Measurements from ENCODE around the gene OR10H4.
"Not testable (repeated sequence)": the region's sequence is repeated elsewhere in the genome, so short reads cannot be mapped to it uniquely, and the experiment has no call there.

Gene OR10H4

GRCh38 chr19:15945301-15945700 lies 3.5 kb upstream of the OR10H4 start:
- no peak for DNase-seq

DNA sequence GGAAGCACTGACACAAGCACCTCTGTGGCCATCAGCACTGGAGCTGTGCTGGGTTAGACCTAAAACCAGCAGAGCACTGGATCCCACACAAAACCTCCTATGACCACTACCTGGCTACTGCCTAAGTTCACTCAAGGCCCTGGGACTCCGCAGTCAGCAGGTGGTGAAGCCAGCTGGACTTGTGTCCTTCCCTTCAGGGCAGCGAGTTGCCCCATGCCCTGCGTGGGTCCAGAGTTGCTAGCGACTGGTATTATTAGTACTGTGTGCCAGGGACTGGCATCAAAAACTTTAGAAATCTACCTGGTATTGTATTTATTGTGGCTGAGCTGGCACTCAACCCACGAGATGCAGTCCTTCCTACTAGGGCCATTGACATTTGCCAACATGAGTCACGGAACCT lies 6.0 kb downstream of the OR10H4 start:
- no peak for DNase-seq

DNA sequence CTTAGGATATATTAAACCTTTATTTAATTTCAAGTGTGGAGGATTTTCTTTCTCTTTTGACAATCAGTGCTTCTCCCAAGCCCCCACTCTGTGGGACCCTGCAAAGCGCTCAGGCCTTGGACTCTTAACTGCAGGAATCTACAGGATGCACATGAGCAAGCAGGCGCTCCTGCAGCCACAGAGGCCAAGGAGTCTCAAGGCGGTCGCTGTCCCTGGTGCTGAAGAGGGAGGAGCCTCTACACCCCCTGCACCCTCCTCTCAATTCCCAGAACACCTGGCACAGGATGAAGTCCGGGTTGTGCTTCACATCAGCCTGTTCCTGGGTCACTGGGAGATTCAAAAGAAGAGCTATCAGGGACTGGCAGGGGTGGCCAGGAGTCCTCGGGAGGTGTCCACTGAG lies 13.5 kb downstream of the OR10H4 start:
- no peak for DNase-seq

DNA sequence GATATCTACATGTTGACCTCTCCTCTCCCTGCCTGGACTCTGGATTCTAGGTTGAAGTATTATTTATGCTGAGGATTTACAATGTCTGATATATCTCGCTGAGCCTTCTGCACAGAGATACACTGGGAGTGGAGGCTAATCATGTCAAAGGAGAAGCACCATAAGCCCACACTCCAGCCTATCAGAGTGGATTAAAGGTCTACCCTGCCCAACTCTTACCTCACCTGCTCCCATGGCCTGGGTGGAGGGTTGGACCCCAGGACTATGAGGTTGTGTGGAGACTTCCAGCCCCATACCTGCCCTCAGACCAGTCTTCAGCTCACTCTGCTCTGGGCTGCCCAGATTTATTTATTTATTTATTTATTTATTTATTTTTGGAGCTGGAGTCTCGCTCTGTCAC lies 15.4 kb downstream of the OR10H4 start:
- DNase-seq = no peak

GRCh38 chr19:15971224-15971780 lies 22.5 kb downstream of the OR10H4 start:
- DNase-seq = no peak

- not testable (repeated sequence) for DNase-seq
Observed at GRCh38 chr19:15972043-15972442, 23.2 kb downstream of the OR10H4 start.

- DNase-seq = no peak
Observed at GRCh38 chr19:15974856-15975255, 26.0 kb downstream of the OR10H4 start.

DNA sequence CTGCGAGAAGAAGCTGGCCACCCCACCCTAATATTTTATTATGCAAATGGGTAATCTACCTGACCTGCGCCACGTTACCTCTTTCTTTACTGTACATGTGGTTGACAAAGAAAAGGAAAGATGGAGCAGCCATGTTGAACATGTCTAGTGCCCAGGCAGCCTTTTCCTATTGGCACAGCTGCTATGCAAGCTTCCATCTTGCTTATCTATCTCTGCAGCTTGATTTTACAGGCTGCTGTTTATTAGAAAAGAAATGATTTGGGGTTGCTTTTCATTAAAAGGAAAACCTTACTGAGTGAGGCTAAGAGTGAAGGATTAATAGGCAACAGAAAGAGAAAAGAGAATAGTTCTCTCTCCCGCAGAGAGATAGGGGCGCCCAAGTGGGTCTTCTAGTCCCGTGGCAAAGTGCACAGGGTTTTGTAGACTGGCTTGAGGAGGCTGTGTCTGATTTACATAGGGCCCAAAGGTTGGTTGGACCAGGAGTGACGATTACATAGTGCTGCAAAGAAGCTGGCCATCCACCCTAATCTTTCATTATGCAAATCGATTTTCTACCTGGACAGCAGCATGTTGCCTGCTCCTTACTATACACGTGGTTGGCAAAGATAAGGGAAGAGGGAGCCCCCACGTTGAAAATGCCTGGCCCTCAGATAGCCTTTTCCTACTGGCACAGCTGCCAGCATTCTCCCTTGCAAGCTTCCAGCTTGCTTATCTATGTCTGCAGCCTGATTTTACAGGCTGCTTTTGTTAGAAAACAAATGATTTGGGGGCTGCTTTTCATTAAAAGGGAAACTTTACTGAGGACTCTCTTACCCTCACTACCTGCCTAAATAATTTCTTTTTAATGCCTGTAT lies 28.3 kb downstream of the OR10H4 start:
- DNase-seq = no peak

- DNase-seq = no peak
Observed at GRCh38 chr19:15977690-15978089, 28.9 kb downstream of the OR10H4 start.

GRCh38 chr19:15979293-15979692 lies 30.5 kb downstream of the OR10H4 start:
- DNase-seq = no peak

DNA sequence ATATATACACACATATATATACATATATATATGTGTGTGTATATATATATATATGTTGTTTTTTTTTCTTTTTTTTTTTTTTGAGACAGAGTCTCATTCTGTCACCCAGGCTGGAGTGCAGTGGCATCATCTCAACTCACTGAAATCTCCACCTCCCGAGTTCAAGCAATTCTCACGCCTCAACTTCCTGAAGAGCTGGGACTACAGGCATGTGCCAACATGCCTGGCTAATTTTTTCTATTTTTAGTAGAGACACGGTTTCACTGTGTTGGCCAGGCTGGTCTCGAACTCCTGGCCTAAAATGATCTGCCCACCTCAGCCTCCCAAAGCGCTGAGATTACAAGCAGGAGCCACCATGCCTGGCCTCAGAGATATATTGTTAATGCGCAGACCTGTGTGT lies 37.0 kb downstream of the OR10H4 start:
- DNase-seq = not testable (repeated sequence)

DNA sequence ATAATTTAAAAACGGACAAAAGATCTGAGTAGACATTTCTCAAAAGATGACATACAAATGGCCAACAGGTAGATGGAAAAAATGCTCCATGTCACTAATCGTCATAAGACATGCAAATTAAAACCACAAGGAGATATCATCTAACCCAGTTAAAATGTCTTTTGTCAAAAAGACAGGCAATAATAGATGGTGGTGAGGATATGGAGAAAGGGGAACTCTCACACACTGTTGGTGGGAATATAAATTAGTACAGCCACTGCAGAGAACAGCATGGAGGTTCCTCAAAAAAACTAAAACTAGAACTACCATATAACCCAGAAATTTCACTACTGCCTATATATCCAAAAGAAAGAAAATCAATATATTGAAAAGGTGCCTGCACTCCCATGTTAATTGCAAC lies 37.9 kb downstream of the OR10H4 start:
- no peak for DNase-seq

DNA sequence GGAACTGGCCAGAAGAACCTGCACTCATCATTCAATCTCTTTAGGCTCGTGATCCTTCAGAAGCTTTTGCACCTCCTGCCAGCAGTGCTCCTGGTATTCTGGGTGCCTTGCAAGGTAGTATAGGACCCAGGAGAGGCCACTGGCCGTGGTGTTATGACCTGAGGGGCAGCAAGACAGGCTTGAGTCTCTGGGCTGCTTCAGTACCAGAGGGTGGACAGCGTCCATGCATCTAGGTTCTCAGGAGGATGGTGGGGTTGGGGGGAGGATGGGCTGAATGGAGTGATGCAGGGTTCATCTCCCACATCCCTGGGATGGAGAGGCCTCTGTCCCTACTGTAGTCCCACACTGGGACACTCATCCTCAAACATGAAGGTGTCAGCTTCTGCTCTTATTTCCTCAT lies 41.1 kb downstream of the OR10H4 start:
- no peak for DNase-seq

- DNase-seq = no peak
Observed at GRCh38 chr19:15991602-15992001, 42.8 kb downstream of the OR10H4 start.

GRCh38 chr19:15992014-15992413 lies 43.2 kb downstream of the OR10H4 start:
- DNase-seq = no peak

DNA sequence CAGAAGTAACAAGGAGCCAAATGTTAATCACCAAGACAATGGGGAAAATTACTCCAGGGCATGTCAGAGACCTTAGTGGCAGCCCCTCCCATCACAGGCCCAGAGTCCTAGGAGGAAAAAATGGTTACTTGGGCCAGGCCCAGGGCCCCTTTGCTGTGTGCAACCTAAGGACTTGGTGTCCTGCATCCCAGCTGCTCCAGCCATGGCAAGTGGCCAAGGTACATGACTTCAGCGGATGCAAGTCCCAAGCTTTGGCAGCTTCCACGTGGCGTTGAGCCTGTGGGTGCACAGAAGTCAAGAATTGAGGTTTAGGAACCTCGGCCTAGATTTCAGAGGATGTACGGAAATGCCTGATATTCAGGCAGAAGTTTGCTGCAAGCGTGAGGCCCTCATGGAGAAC lies 46.7 kb downstream of the OR10H4 start:
- DNase-seq = no peak

DNA sequence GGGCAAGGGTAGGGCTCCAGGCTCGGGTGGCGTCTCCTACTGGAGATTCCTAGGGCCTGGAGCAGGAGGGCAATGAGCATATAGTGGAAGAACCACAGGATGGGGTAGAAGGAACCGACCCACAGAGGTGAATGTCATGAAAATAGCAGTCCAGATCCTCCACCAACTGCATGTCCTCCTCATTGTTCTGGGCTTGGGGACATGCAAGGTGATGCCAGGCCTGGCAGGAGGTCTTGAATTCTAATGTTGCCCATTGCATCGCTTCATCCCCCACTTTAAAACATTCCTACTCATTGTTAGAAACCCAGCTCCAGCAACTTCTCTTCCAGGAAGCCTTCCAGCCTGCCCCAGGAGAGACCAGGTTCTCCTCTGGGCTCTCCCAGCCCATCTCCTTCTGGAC lies 49.4 kb downstream of the OR10H4 start:
- DNase-seq = no peak
